K562 (cell line): ENCODE measurements around the gene RBM26. TPM values are rescaled to one million over a fixed set of nuclear protein-coding genes. Genes with fewer than 3 reads are reported as not detected.
A peak's percentile ranks its signal among the peaks of the same experiment; 100 is the strongest.

Experiments
- C11orf30 ChIP-seq: fragments of 450-650 bp; IDR thresholded peaks from 2 replicates; pipeline ENCODE4 v1.6.1; 2016; ENCODE audit warnings: low read depth, mild to moderate bottlenecking
- CBFB ChIP-seq: sonication (generic); formaldehyde crosslinking; IDR thresholded peaks from 2 replicates; pipeline ENCODE4 v1.4.0; 2020; ENCODE audit warnings: mild to moderate bottlenecking, missing genetic modification reagents
- CHD2 ChIP-seq: IDR thresholded peaks from 2 replicates; pipeline ENCODE4 v1.6.1; 2011; ENCODE audit warnings: low read depth, low read length
- CXXC5 ChIP-seq: fragments of 250-450 bp; sonication (Bioruptor Pico); IDR thresholded peaks from 2 replicates; pipeline ENCODE4 v1.8.0; 2022; ENCODE audit warnings: inconsistent platforms, mild to moderate bottlenecking, moderate library complexity
- EZH2 ChIP-seq: IDR thresholded peaks from 2 replicates; pipeline ENCODE4 v1.6.1; 2012; ENCODE audit warnings: low read depth, mild to moderate bottlenecking, inconsistent platforms, low read length, borderline replicate concordance
- FOXJ3 ChIP-seq: sonication (generic); formaldehyde crosslinking; IDR thresholded peaks from 2 replicates; pipeline ENCODE4 v1.4.0; 2020; ENCODE audit warnings: mild to moderate bottlenecking, missing genetic modification reagents
- GTF2E2 ChIP-seq: fragments of 200-800 bp; sonication (Bioruptor generic); IDR thresholded peaks from 2 replicates; pipeline ENCODE4 v1.6.1; 2016; ENCODE audit warnings: missing genetic modification characterization, missing compliant biosample characterization
- GTF3C2 ChIP-seq: IDR thresholded peaks from 3 replicates; pipeline ENCODE4 v1.6.1; 2011; ENCODE audit warnings: borderline replicate concordance, mild to moderate bottlenecking, moderate library complexity; ENCODE audit not compliant: insufficient read length; ENCODE audit errors: extremely low read depth
- HDAC3 ChIP-seq: fragments of 450-650 bp; IDR thresholded peaks from 2 replicates; pipeline ENCODE4 v1.6.1; 2018; ENCODE audit warnings: borderline replicate concordance, mild to moderate bottlenecking, moderate library complexity; ENCODE audit not compliant: partially characterized antibody
- HES1 ChIP-seq: fragments of 450-650 bp; IDR thresholded peaks from 2 replicates; pipeline ENCODE4 v1.6.1; 2016; ENCODE audit warnings: low read depth, mild to moderate bottlenecking, moderate library complexity
- NFIX ChIP-seq: fragments of 250-450 bp; sonication (Bioruptor Pico); IDR thresholded peaks from 2 replicates; pipeline ENCODE4 v1.4.0; 2020; ENCODE audit warnings: low read depth, mild to moderate bottlenecking, moderate library complexity
- RBM25 ChIP-seq: fragments of 200-400 bp; formaldehyde crosslinking; IDR thresholded peaks from 2 replicates; pipeline ENCODE4 v1.6.1; 2018; ENCODE audit warnings: low read length, low read depth, moderate library complexity; ENCODE audit not compliant: severe bottlenecking
- SMAD1 ChIP-seq: fragments of 150-350 bp; IDR thresholded peaks from 2 replicates; pipeline ENCODE4 v1.6.1; 2014; ENCODE audit warnings: low read length, low read depth; ENCODE audit not compliant: partially characterized antibody
- SMAD4 ChIP-seq: fragments of 250-450 bp; sonication (Bioruptor Pico); conservative IDR thresholded peaks from 2 replicates; pipeline ENCODE4 v1.8.0; 2021; ENCODE audit warnings: inconsistent platforms, mild to moderate bottlenecking, moderate library complexity
- STAT6 ChIP-seq: sonication (generic); formaldehyde crosslinking; IDR thresholded peaks from 2 replicates; pipeline ENCODE4 v1.8.1; 2023; ENCODE audit warnings: mild to moderate bottlenecking, missing genetic modification reagents
- TARDBP ChIP-seq: fragments of 450-650 bp; IDR thresholded peaks from 2 replicates; pipeline ENCODE4 v1.6.1; 2016
- THAP12 ChIP-seq: fragments of 250-450 bp; sonication (Bioruptor Pico); IDR thresholded peaks from 2 replicates; pipeline ENCODE4 v1.9.0; 2021; ENCODE audit warnings: mild to moderate bottlenecking, inconsistent platforms
- ZFX ChIP-seq: sonication (generic); formaldehyde crosslinking; IDR thresholded peaks from 2 replicates; pipeline ENCODE4 v1.8.0; 2022; ENCODE audit warnings: mild to moderate bottlenecking, missing genetic modification reagents, moderate library complexity
- ZNF24 ChIP-seq: fragments of 450-650 bp; IDR thresholded peaks from 2 replicates; pipeline ENCODE4 v1.6.1; 2016
- polyA plus RNA-seq, 8 experiments: library from polyadenylated mRNA; depleted of rRNA in 4 of 8; stranded (reverse) in 5 of 8; unstranded in 3 of 8; fragments of >200 nt; fragmentation: Nextera tagmentation in 2 of 8; fragmentation: Illumina TruSeq in 1 of 8; extraction: Ambion mirVana in 2 of 8; extraction: Trizol in 1 of 8; gene quantifications; 2 replicates each; pipeline versions ENCODE4 v1.2.1 to v1.2.3, GENCODE V29; 2011 to 2014; ENCODE audit warnings: inconsistent platforms in 1 of 8, missing spikeins in 1 of 8
- total RNA-seq, 7 experiments: library from RNA; depleted of rRNA in 6 of 7; stranded (reverse); fragments of >200 nt in 6 of 7; fragmentation: Illumina TruSeq in 2 of 7; extraction: Trizol in 2 of 7; gene quantifications; 2 replicates each; pipeline versions ENCODE4 v1.2.1 to v1.2.3, GENCODE V29; 2011 to 2021; ENCODE audit warnings: low replicate concordance in 1 of 7

The RBM26 gene
- total and polyA plus RNA-seq, 9 of the 15 experiments (the other 6 are each of a cell fraction or from before 2014, with no cell fraction given) = 10.0 to 42.4 (median 26.4) TPM

- no peak for TF ChIP-seq STAT6 (CRISPR knock-in tag)
- no peak for TF ChIP-seq THAP12 (CRISPR knock-in tag)
- peak; percentile 80 for TF ChIP-seq CXXC5 (CRISPR knock-in tag)
- TF ChIP-seq FOXJ3 (CRISPR knock-in tag) = no peak
- no peak for TF ChIP-seq HES1
- TF ChIP-seq GTF3C2 = no peak
- TF ChIP-seq SMAD1 = peak; percentile 61
- TF ChIP-seq ZFX (CRISPR knock-in tag) = peak; percentile 86
- TF ChIP-seq ZNF24 = peak; percentile 74
- TF ChIP-seq RBM25 = peak; percentile 28
- TF ChIP-seq GTF2E2 (tag) = peak; percentile 91
- no peak for TF ChIP-seq NFIX (CRISPR knock-in tag)
- TF ChIP-seq CHD2 = peak; percentile 97
- TF ChIP-seq C11orf30 = peak; percentile 39; the same call in 1 of the 2 replicates
- no peak for TF ChIP-seq TARDBP
- no peak for TF ChIP-seq SMAD4 (CRISPR knock-in tag)
- TF ChIP-seq EZH2 = no peak
- TF ChIP-seq HDAC3 = peak; percentile 71
- no peak for TF ChIP-seq CBFB (CRISPR knock-in tag)
Measured at GRCh38 chr13:79405831-79406596, at the start of gene RBM26 (continued).
